Prostate gland (tissue), 2 donors: ENCODE measurements around the gene CENPA. TPM values are rescaled to one million over a fixed set of nuclear protein-coding genes. Genes with fewer than 3 reads are reported as not detected.
A peak's percentile ranks its signal among the peaks of the same experiment; 100 is the strongest.
"Not testable (repeated sequence)": the region's sequence is repeated elsewhere in the genome, so short reads cannot be mapped to it uniquely, and the experiment has no call there.

Experiments
- DNase-seq: peaks from one replicate; pipeline ENCODE4 v3.0.0-alpha.2; 2019; ENCODE audit warnings: low spot score
- H3K27ac ChIP-seq, 2 donors: fragments of 200-600 bp; sonication (generic); 2 replicates each; pipeline ENCODE4 v1.5.1; 2017 to 2019
- H3K27me3 ChIP-seq: fragments of 200-600 bp; sonication (generic); replicated peaks from 2 replicates; pipeline ENCODE4 v1.5.1; 2019; ENCODE audit not compliant: insufficient read depth
- H3K36me3 ChIP-seq, 2 donors: fragments of 200-600 bp; sonication (generic); 1 replicate in 1 of 2; 2 replicates in 1 of 2; pipeline versions ENCODE4 v1.5.1 to v1.8.1; 2017 to 2019
- H3K4me1 ChIP-seq: fragments of 200-600 bp; sonication (generic); replicated peaks from 2 replicates; pipeline ENCODE4 v1.5.1; 2019
- H3K4me3 ChIP-seq, 2 donors: fragments of 200-600 bp; sonication (generic); 2 replicates each; pipeline ENCODE4 v1.5.1; 2017 to 2019
- H3K9me3 ChIP-seq: fragments of 200-600 bp; sonication (generic); 2 replicates; pipeline ENCODE4 v1.5.1; 2017
- POLR2A ChIP-seq: fragments of 450-650 bp; IDR thresholded peaks from one replicate; pipeline ENCODE4 v1.6.1; 2016; ENCODE audit warnings: antibody characterized with exemption, mild to moderate bottlenecking
- POLR2AphosphoS5 ChIP-seq: sonication (generic); formaldehyde crosslinking; IDR thresholded peaks from one replicate; pipeline ENCODE4 v1.6.1; 2017; ENCODE audit warnings: antibody characterized with exemption
- WGBS: methylation state at CpG from one replicate; pipeline ENCODE4 v1.1.5; 2018; 5-methylcytosine and 5-hydroxymethylcytosine counted together
- intact Hi-C: fragments of 100-400 bp; cut with DNase I; formaldehyde crosslinking; loops from one replicate; pipeline ENCODE4 v1.14.2; 2022
- total RNA-seq, 2 donors: library from RNA; depleted of rRNA; stranded (reverse); fragments of >200 nt; gene quantifications; one replicate each; pipeline ENCODE4 v1.1.0, GENCODE V29; 2016
- TF ChIP-seq, protein P1 (sequence below), 4 experiments: fragments of 200-600 bp in 2 of 4; fragments of 450-650 bp in 2 of 4; sonication (generic) in 2 of 4; IDR thresholded peaks; 1 replicate in 3 of 4; 2 replicates in 1 of 4; pipeline ENCODE4 v1.5.1; 2016 to 2019; ENCODE audit warnings: antibody characterized with exemption in 4 of 4, mild to moderate bottlenecking in 2 of 4, moderate library complexity in 2 of 4

CENPA gene
- total RNA-seq, 2 donors from 2014 or later: 0.23 to 0.68 TPM

DNA sequence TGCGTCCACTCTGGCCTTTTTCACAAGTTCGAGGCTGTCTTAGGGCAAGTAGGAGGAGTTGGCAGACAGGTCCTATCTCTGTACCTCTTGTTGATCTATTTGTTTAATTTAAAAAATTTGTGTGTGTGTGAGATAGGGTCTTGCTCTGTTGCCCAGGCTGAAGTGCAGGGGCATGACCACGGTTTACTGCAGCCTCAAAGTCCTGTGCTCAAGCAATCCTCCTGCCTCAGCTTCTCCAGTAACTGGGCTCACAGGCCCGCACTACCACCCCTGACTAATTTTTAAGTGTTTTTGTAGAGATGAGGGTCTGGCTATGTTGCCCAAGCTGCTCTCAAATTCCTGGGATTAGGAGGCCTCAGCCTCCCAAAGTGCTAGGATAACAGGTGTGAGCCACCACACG is 26.0 kb upstream of the CENPA start:
- no peaks in the 10 kb centered on the region for H3K36me3 ChIP-seq
- H3K4me1 ChIP-seq: no peaks in the 10 kb centered on the region
- no peak overlapping the region for H3K27ac ChIP-seq
- intact Hi-C loops: no loop called here
- DNase-seq: no peak
- H3K27me3 ChIP-seq: no peaks in the 10 kb centered on the region
- TF ChIP-seq, protein P1, sequence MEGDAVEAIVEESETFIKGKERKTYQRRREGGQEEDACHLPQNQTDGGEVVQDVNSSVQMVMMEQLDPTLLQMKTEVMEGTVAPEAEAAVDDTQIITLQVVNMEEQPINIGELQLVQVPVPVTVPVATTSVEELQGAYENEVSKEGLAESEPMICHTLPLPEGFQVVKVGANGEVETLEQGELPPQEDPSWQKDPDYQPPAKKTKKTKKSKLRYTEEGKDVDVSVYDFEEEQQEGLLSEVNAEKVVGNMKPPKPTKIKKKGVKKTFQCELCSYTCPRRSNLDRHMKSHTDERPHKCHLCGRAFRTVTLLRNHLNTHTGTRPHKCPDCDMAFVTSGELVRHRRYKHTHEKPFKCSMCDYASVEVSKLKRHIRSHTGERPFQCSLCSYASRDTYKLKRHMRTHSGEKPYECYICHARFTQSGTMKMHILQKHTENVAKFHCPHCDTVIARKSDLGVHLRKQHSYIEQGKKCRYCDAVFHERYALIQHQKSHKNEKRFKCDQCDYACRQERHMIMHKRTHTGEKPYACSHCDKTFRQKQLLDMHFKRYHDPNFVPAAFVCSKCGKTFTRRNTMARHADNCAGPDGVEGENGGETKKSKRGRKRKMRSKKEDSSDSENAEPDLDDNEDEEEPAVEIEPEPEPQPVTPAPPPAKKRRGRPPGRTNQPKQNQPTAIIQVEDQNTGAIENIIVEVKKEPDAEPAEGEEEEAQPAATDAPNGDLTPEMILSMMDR (IDR thresholded peaks at IDR 0.05): no peak
- TF ChIP-seq POLR2AphosphoS5 (no peak), POLR2A (no peak)
- no peaks in the 10 kb centered on the region for H3K9me3 ChIP-seq
- H3K4me3 ChIP-seq: no peak overlapping the region
- WGBS: 94% methylated on average over 5 of the region's 5 CpGs

DNA sequence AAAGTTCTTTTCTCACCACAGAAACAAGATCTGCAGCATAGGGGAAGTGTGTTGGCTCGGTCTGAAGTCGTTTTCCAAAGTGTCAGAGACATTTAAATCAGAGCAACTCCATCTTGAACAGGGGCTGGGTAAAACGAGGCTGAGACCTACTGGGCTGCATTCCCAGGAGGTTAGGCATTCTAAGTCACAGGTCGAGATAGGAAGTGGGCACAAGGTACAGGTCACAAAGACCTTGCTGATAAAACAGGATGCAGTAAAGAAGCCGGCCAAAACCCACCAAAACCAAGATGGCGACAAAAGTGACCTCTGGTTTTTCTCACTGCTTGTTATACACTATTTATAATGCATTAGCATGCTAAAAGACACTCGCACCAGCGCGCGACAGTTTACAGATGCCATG is 24.9 kb upstream of the CENPA start:
- H3K4me3 ChIP-seq, H3K4me1 ChIP-seq, H3K27ac ChIP-seq, H3K36me3 ChIP-seq, H3K27me3 ChIP-seq, H3K9me3 ChIP-seq, DNase-seq, intact Hi-C loops: not testable (repeated sequence)
- WGBS: 79% methylated on average over 10 of the region's 10 CpGs

DNA sequence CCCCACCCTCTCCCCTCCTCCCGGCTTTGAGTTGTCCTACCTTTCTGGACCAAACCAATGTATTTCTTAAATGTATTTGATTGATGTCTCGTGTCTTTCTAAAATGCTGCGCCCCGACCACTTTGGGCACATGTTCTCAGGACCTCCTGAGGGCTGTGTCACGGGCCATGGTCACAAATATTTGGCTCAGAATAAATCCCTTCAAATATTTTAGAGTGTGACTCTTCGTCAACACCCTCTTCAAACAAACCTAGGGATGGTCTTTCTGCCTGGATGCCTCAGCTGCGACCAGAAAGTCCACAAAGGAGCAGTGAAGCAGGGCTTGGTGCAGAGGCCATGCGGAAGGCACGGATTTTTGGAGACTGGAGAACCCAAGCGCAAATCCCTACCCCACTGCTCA is 22.8 kb upstream of the CENPA start:
- WGBS: 91% methylated on average over 10 of the region's 10 CpGs
- Histone ChIP-seq H3K4me3 (no peak overlapping the region), H3K4me1 (peaks cover 9% of the 10 kb centered on the region)

DNA sequence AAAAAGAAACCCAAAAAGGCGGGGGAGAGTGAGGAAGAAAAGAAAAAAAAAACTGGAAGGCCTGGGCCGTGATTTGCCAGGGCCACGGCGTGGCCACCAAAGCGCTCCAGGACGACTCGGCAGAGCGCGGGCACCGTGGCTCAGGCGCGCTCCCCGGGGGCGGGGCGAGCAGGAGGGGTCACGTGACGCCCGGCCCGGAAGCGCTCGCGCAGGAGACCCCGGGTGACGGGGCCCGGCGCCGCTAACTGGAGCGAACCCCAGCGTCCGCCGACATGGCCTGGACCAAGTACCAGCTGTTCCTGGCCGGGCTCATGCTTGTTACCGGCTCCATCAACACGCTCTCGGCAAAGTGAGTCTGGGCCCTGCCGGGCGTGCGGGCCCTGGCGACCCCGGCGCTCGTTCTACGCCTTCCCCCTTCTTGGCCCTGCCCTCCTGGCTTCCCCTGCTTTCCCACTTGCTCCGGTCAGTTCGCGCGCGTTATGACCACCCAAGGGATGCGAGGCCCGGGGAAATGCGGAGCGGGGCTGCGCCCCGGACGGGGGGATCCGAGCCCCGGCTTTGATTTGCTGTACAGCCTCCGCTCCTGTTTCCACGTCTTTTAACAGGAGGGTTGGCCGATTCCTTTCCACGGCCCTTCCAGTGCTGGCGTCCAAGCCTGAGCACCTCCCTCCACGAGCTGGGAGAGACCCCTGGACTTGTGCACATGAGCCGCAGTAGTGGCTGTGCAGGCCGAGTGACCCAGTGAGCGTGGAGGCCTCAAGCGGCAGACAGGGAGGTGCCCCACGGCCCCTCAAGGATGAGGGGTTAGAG is 21.6 kb upstream of the CENPA start, which contains the start of gene SLC35F6:
TSS of gene SLC35F6 (plus strand) at position 207 of the 810 bp plus-strand sequence. CDS start at position 273, 66 bp downstream.
- intact Hi-C loops: no loop called here
- H3K9me3 ChIP-seq: no peaks in the 10 kb centered on the region
- H3K36me3 ChIP-seq: no peaks in the 10 kb centered on the region
- H3K27me3 ChIP-seq: no peaks in the 10 kb centered on the region
- H3K27ac ChIP-seq: peak within 1 kb of the TSS; percentile 81 to 87
- peak within 1 kb of the TSS; percentile 65 to 92 for H3K4me3 ChIP-seq
- WGBS: 1% methylated on average over 68 of the region's 68 CpGs
- TF ChIP-seq, protein P1 (IDR thresholded peaks at IDR 0.05): peak in 1 of 4 experiments; percentile 24
- peak; percentile 75 for TF ChIP-seq POLR2AphosphoS5
- TF ChIP-seq POLR2A: peak; percentile 90
- peaks cover 15% of the 10 kb centered on the region for H3K4me1 ChIP-seq
- DNase-seq: peak; percentile 73

More for the DNA sequence above, 22.8 kb upstream of the CENPA start:
- intact Hi-C loops: no loop called here
- TF ChIP-seq, protein P1 (IDR thresholded peaks at IDR 0.05): no peak
- TF ChIP-seq POLR2AphosphoS5 (no peak), POLR2A (no peak)
- H3K36me3 ChIP-seq: no peaks in the 10 kb centered on the region
- no peak overlapping the region for H3K27ac ChIP-seq
- no peaks in the 10 kb centered on the region for H3K9me3 ChIP-seq
- H3K27me3 ChIP-seq: no peaks in the 10 kb centered on the region
- DNase-seq: no peak

DNA sequence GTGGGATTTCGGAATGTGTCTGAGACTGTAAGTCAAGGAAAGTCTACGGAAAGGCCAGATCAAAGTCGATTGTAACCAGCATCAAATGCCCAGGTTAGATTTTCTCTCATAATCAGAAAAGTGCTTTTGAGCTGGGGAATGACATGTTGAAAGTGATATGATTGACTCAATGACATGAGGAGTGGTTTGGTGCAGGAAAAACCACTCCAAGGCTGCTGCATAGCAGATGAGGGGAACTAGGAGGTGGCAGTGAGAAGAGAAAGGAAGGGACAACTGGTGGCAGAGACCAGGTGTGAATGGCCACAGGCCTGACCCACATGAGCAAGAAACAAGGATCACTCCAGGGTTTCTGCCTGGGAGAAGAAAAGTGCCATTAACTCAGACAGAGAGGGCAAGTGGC is 20.9 kb upstream of the CENPA start:
- no peaks in the 10 kb centered on the region for H3K36me3 ChIP-seq
- peak overlapping the region; percentile 65 to 92 for H3K4me3 ChIP-seq
- peak overlapping the region; percentile 81 to 87 for H3K27ac ChIP-seq
- 21% methylated on average over 3 of the region's 3 CpGs for WGBS
- no peaks in the 10 kb centered on the region for H3K27me3 ChIP-seq
- TF ChIP-seq, protein P1 (IDR thresholded peaks at IDR 0.05): no peak
- no peak for TF ChIP-seq POLR2A
- TF ChIP-seq POLR2AphosphoS5: no peak
- no peak for DNase-seq
- peaks cover 20% of the 10 kb centered on the region for H3K4me1 ChIP-seq
- intact Hi-C loops: no loop called here
- no peaks in the 10 kb centered on the region for H3K9me3 ChIP-seq
